Neuronal stem cell (in vitro differentiated cells): ENCODE results near the gene CFL1.

Experiments used
- DNase-seq: peaks from one replicate; pipeline ENCODE4 v3.0.0-alpha.2; 2013; ENCODE audit warnings: low spot score
- H2AFZ ChIP-seq: one replicate; pipeline ENCODE4 v1.6.1; 2013; ENCODE audit warnings: mild to moderate bottlenecking, low read length, inconsistent platforms
- H2AK5ac ChIP-seq: 2 replicates; pipeline ENCODE4 v1.6.1; 2013; ENCODE audit warnings: low read depth, mild to moderate bottlenecking, inconsistent platforms, low read length, moderate library complexity, mixed read lengths
- H2BK120ac ChIP-seq: 2 replicates; pipeline ENCODE4 v1.6.1; 2013; ENCODE audit warnings: low read depth, mild to moderate bottlenecking, inconsistent platforms, low read length, moderate library complexity, mixed read lengths
- H2BK12ac ChIP-seq: one replicate; pipeline ENCODE4 v1.6.1; 2013; ENCODE audit warnings: low read length, inconsistent platforms
- H2BK15ac ChIP-seq: 2 replicates; pipeline ENCODE4 v1.6.1; 2013; ENCODE audit warnings: mild to moderate bottlenecking, low read length, inconsistent platforms, mixed read lengths
- H2BK5ac ChIP-seq: one replicate; pipeline ENCODE4 v1.6.1; 2013; ENCODE audit warnings: inconsistent platforms, mild to moderate bottlenecking, low read length, moderate library complexity
- H3K14ac ChIP-seq: one replicate; pipeline ENCODE4 v1.6.1; 2013; ENCODE audit warnings: low read length, inconsistent platforms
- H3K18ac ChIP-seq: 2 replicates; pipeline ENCODE4 v1.6.1; 2013; ENCODE audit warnings: low read length, inconsistent platforms
- H3K23ac ChIP-seq: 2 replicates; pipeline ENCODE4 v1.6.1; 2013; ENCODE audit warnings: low read depth, mild to moderate bottlenecking, mixed read lengths, low read length, inconsistent platforms; ENCODE audit not compliant: poor library complexity
- H3K27ac ChIP-seq: replicated peaks from 3 replicates; pipeline ENCODE4 v1.5.1; 2013; ENCODE audit warnings: low read length, inconsistent platforms
- H3K27me3 ChIP-seq, 3 experiments: 2 replicates each; pipeline ENCODE4 v1.6.1; 2013; ENCODE audit warnings: low read length in 3 of 3, mild to moderate bottlenecking in 2 of 3, inconsistent platforms in 1 of 3, low read depth in 1 of 3, mixed read lengths in 1 of 3, moderate library complexity in 1 of 3; ENCODE audit not compliant: control insufficient read depth in 3 of 3, insufficient read depth in 3 of 3
- H3K36me3 ChIP-seq, 2 donors: replicated peaks in 1 of 2; 2 replicates each; pipeline ENCODE4 v1.6.1; 2013; ENCODE audit warnings: low read length in 2 of 2; ENCODE audit not compliant: control insufficient read depth in 2 of 2, insufficient read depth in 2 of 2
- H3K4ac ChIP-seq: 2 replicates; pipeline ENCODE4 v1.6.1; 2013; ENCODE audit warnings: inconsistent platforms, mild to moderate bottlenecking, low read length, moderate library complexity
- H3K4me1 ChIP-seq, 2 donors: 1 replicate in 1 of 2; 2 replicates in 1 of 2; pipeline ENCODE4 v1.6.1; 2013; ENCODE audit warnings: low read length in 2 of 2, low read depth in 1 of 2; ENCODE audit not compliant: control insufficient read depth in 2 of 2, insufficient read depth in 1 of 2
- H3K4me2 ChIP-seq: one replicate; pipeline ENCODE4 v1.6.1; 2013; ENCODE audit warnings: mild to moderate bottlenecking, low read length, inconsistent platforms; ENCODE audit not compliant: insufficient read depth, poor library complexity, severe bottlenecking
- H3K4me3 ChIP-seq, 2 donors: 2 replicates each; pipeline ENCODE4 v1.5.1; 2013; ENCODE audit warnings: low read length in 2 of 2, mild to moderate bottlenecking in 2 of 2, inconsistent platforms in 1 of 2, moderate library complexity in 1 of 2
- H3K79me1 ChIP-seq: one replicate; pipeline ENCODE4 v1.6.1; 2013; ENCODE audit warnings: low read depth, mild to moderate bottlenecking, inconsistent platforms, low read length, moderate library complexity
- H3K9ac ChIP-seq: one replicate; pipeline ENCODE4 v1.6.1; 2013; ENCODE audit warnings: mild to moderate bottlenecking, low read depth, low read length, inconsistent platforms; ENCODE audit not compliant: poor library complexity
- H3K9me3 ChIP-seq, 2 donors: replicated peaks in 1 of 2; 2 replicates each; pipeline versions ENCODE3 to v1.6.1; 2013; ENCODE audit warnings: low read length in 2 of 2, mild to moderate bottlenecking in 2 of 2, inconsistent platforms in 1 of 2, low read depth in 1 of 2, mixed read lengths in 1 of 2, moderate library complexity in 1 of 2; ENCODE audit not compliant: control insufficient read depth in 2 of 2, insufficient read depth in 1 of 2
- H4K8ac ChIP-seq: one replicate; pipeline ENCODE4 v1.6.1; 2013; ENCODE audit warnings: low read depth, mild to moderate bottlenecking, inconsistent platforms, low read length, moderate library complexity
- H4K91ac ChIP-seq: one replicate; pipeline ENCODE4 v1.6.1; 2013; ENCODE audit warnings: low read length, low read depth, mild to moderate bottlenecking, inconsistent platforms; ENCODE audit not compliant: poor library complexity
- WGBS, 2 donors: extraction: QIAGEN DNeasy Blood & Tissue Kit; methylation state at CpG; one replicate each; pipeline ENCODE4 v1.1.7; 2013; ENCODE audit warnings: missing lambda C conversion rate in 2 of 2, mixed read lengths in 1 of 2; ENCODE audit not compliant: insufficient read length in 2 of 2, insufficient replicate concordance in 1 of 2; ENCODE audit errors: extremely low coverage in 2 of 2; 5-methylcytosine and 5-hydroxymethylcytosine counted together

CFL1 gene

DNA sequence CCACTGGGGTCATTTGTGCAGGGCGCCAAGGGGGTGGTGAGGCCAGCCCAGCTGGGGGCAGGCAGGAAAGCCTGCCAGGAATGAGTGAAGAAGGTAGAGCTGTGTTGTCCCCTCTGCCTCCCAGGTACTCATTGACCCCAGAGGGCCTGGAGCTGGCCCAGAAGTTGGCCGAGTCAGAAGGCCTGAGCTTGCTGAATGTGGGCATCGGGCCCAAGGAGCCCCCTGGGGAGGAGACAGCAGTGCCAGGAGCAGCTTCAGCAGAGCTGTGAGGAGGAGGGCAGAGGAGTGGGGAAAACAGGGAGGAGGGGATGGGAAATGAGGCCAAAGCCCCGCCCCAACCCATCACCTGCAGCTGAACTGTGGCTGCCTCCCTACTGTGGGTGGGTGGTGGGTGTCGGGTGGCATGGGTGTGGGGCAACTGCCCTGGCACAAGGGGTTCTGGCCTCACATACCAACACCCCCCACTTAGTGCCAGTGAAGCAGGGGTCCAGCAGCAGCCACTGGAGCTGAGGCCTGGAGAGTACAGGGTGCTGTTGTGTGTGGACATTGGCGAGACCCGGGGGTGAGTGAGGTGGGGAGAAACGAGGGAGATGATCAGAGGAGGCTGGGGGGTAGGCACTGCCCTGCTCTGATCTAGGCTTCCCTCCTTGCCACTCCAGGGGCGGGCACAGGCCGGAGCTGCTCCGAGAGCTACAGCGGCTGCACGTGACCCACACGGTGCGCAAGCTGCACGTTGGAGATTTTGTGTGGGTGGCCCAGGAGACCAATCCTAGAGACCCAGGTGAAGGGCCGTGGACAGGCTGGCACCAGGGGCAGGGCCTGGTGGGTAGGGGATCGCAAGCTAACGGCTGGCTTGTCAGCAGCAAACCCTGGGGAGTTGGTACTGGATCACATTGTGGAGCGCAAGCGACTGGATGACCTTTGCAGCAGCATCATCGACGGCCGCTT is 5.2 kb upstream of the CFL1 start:
- Histone ChIP-seq H3K79me1 (peaks cover 19% of the 10 kb centered on the region), H2BK5ac (no peak overlapping the region), H4K91ac (no peak overlapping the region), H3K23ac (peak overlapping the region; percentile 0), H3K36me3 (peaks cover 40 to 65% of the 10 kb centered on the region in 2 donors), H2BK12ac (no peak overlapping the region), H3K14ac (no peak overlapping the region), H3K4me2 (no peak overlapping the region), H2AK5ac (no peak overlapping the region), H3K4ac (no peak overlapping the region), H3K27ac (no peak overlapping the region), H2AFZ (no peak overlapping the region), H3K4me1 (peaks cover 8 to 15% of the 10 kb centered on the region in 2 donors), H3K4me3 (no peak overlapping the region), H3K27me3 (no peaks in the 10 kb centered on the region), H3K9ac (peak overlapping the region; percentile 16), H3K18ac (no peak overlapping the region), H2BK15ac (no peak overlapping the region), H3K9me3 (no peaks in the 10 kb centered on the region), H2BK120ac (no peak overlapping the region), H4K8ac (no peak overlapping the region)
- no CpG with 5 or more reads among the region's 24 CpGs for WGBS, 2 donors
- no peak for DNase-seq

GRCh38 chr11:65862191-65862735 is 4.3 kb upstream of the CFL1 start:
- no peak overlapping the region for H3K23ac ChIP-seq
- no peak overlapping the region for H4K8ac ChIP-seq
- no peak overlapping the region for H2BK120ac ChIP-seq
- H2BK15ac ChIP-seq: no peak overlapping the region
- H4K91ac ChIP-seq: no peak overlapping the region
- H3K4ac ChIP-seq: no peak overlapping the region
- no peak for DNase-seq
- H3K27me3 ChIP-seq: no peaks in the 10 kb centered on the region
- peaks cover 22% of the 10 kb centered on the region for H3K79me1 ChIP-seq
- no peak overlapping the region for H3K9ac ChIP-seq
- peak overlapping the region in 1 of 2 donors; percentile 83 for H3K4me3 ChIP-seq
- no peak overlapping the region for H2AFZ ChIP-seq
- peak overlapping the region; percentile 43 for H2AK5ac ChIP-seq
- no peak overlapping the region for H2BK12ac ChIP-seq
- no peaks in the 10 kb centered on the region for H3K9me3 ChIP-seq
- no CpG with 5 or more reads among the region's 5 CpGs for WGBS, 2 donors
- H3K4me1 ChIP-seq: peaks cover 8 to 14% of the 10 kb centered on the region in 2 donors
- H3K27ac ChIP-seq: no peak overlapping the region
- no peak overlapping the region for H3K18ac ChIP-seq
- no peak overlapping the region for H3K4me2 ChIP-seq
- no peak overlapping the region for H2BK5ac ChIP-seq
- H3K14ac ChIP-seq: no peak overlapping the region
- H3K36me3 ChIP-seq: peaks cover 40 to 58% of the 10 kb centered on the region in 2 donors

GRCh38 chr11:65861533-65862183 is 3.7 kb upstream of the CFL1 start:
- no peak overlapping the region for H3K18ac ChIP-seq
- H3K4ac ChIP-seq: no peak overlapping the region
- H2AFZ ChIP-seq: no peak overlapping the region
- peak overlapping the region; percentile 43 for H2AK5ac ChIP-seq
- DNase-seq: no peak
- no peak overlapping the region for H3K14ac ChIP-seq
- peaks cover 37 to 54% of the 10 kb centered on the region in 2 donors for H3K36me3 ChIP-seq
- H3K79me1 ChIP-seq: peaks cover 24% of the 10 kb centered on the region
- no peak overlapping the region for H3K9ac ChIP-seq
- no peak overlapping the region for H4K91ac ChIP-seq
- no peak overlapping the region for H4K8ac ChIP-seq
- H3K27ac ChIP-seq: no peak overlapping the region
- H3K27me3 ChIP-seq: no peaks in the 10 kb centered on the region
- peak overlapping the region; percentile 99 for H3K4me2 ChIP-seq
- H3K9me3 ChIP-seq: no peaks in the 10 kb centered on the region
- no peak overlapping the region for H2BK15ac ChIP-seq
- no peak overlapping the region for H3K23ac ChIP-seq
- H2BK5ac ChIP-seq: peak overlapping the region; percentile 95
- no peak overlapping the region for H2BK12ac ChIP-seq
- WGBS, 2 donors: no CpG with 5 or more reads among the region's 13 CpGs
- H3K4me3 ChIP-seq: peak overlapping the region; percentile 38 to 83
- peaks cover 8 to 12% of the 10 kb centered on the region in 2 donors for H3K4me1 ChIP-seq
- H2BK120ac ChIP-seq: no peak overlapping the region

DNA sequence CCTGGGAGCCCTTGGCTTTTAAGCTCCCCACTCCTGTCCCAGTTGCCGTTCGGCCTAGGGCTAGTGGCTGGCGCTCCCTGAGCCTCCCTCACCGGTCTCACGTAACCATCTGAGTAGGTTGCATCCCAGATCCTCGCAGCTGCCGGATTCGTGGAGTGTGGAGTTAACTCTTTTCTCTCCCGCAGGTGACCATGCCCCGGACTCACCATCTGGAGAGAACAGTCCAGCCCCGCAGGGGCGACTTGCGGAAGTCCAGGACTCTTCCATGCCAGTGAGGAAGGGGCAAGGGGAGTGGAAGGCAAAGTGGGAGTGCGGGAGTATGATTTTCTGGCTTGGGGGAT is 3.2 kb upstream of the CFL1 start:
- Histone ChIP-seq H2AFZ (peak overlapping the region; percentile 75), H4K8ac (peak overlapping the region; percentile 82), H3K4me1 (peaks cover 8 to 17% of the 10 kb centered on the region in 2 donors), H3K4me3 (peak overlapping the region; percentile 83 to 92), H2BK120ac (peak overlapping the region; percentile 91), H3K18ac (peak overlapping the region; percentile 93), H3K23ac (peak overlapping the region; percentile 95), H3K9me3 (no peaks in the 10 kb centered on the region), H3K79me1 (peaks cover 29% of the 10 kb centered on the region), H3K9ac (peak overlapping the region; percentile 99), H2AK5ac (peak overlapping the region; percentile 92), H3K4me2 (peak overlapping the region; percentile 99), H2BK12ac (no peak overlapping the region), H3K27ac (no peak overlapping the region), H3K36me3 (peaks cover 41 to 55% of the 10 kb centered on the region in 2 donors), H3K14ac (peak overlapping the region; percentile 71), H2BK15ac (peak overlapping the region; percentile 96), H2BK5ac (peak overlapping the region; percentile 95), H3K27me3 (no peaks in the 10 kb centered on the region), H4K91ac (no peak overlapping the region), H3K4ac (no peak overlapping the region)
- WGBS, 2 donors: no CpG with 5 or more reads among the region's 14 CpGs
- no peak for DNase-seq
